SU-DHL-6 (cell line): ENCODE results near the gene PRKACA.
"Not testable (repeated sequence)": the region's sequence is repeated elsewhere in the genome, so short reads cannot be mapped to it uniquely, and the experiment has no call there.

Experiments used
- H2AFZ ChIP-seq: fragments of 200-600 bp; sonication (generic); 2 replicates; pipeline ENCODE4 v1.6.1; 2014; ENCODE audit warnings: low read depth, mild to moderate bottlenecking, moderate library complexity, mixed read lengths, antibody characterized with exemption, low read length; ENCODE audit not compliant: severe bottlenecking
- H3F3A ChIP-seq: fragments of 200-600 bp; shearing (Covaris generic); 2 replicates; pipeline ENCODE4 v1.6.0; 2016; ENCODE audit warnings: antibody characterized with exemption, mild to moderate bottlenecking; ENCODE audit not compliant: insufficient read depth
- H3K27ac ChIP-seq: fragments of 200-600 bp; sonication (generic); 2 replicates; pipeline ENCODE4 v1.5.1; 2016; ENCODE audit warnings: low read depth, mild to moderate bottlenecking, low read length, moderate library complexity, mixed read lengths
- H3K27me3 ChIP-seq: fragments of 200-600 bp; sonication (generic), shearing (Covaris generic); 2 replicates; pipeline ENCODE4 v1.6.0; 2014; ENCODE audit warnings: mild to moderate bottlenecking, low read length
- H3K36me3 ChIP-seq: fragments of 200-600 bp; sonication (generic); 2 replicates; pipeline ENCODE4 v1.6.1; 2014; ENCODE audit warnings: mild to moderate bottlenecking, low read length, mixed read lengths
- H3K4me2 ChIP-seq: fragments of 300-600, 200-600 bp; shearing (Covaris generic), sonication (generic); 2 replicates; pipeline ENCODE4 v1.6.0; 2014; ENCODE audit warnings: low read length, low read depth, mild to moderate bottlenecking; ENCODE audit not compliant: poor library complexity, severe bottlenecking
- H3K4me3 ChIP-seq: fragments of 200-600 bp; sonication (generic); 2 replicates; pipeline ENCODE4 v1.5.1; 2014; ENCODE audit warnings: antibody characterized with exemption, low read length, mild to moderate bottlenecking, mixed read lengths; ENCODE audit not compliant: insufficient read depth, poor library complexity, severe bottlenecking
- H3K79me2 ChIP-seq: fragments of 200-600 bp; sonication (generic); 2 replicates; pipeline ENCODE4 v1.6.1; 2014; ENCODE audit warnings: mild to moderate bottlenecking, low read length, moderate library complexity; ENCODE audit not compliant: insufficient read depth
- H3K9ac ChIP-seq: fragments of 200-600 bp; sonication (generic); 2 replicates; pipeline ENCODE4 v1.7.0; 2014; ENCODE audit warnings: mild to moderate bottlenecking, low read length
- H3K9me2 ChIP-seq: fragments of 200-600 bp; sonication (generic); replicated peaks from 2 replicates; pipeline ENCODE4 v1.6.1; 2014; ENCODE audit warnings: low read length; ENCODE audit not compliant: insufficient read depth
- H3K9me3 ChIP-seq: fragments of 200-600 bp; sonication (generic); 2 replicates; pipeline ENCODE4 v1.6.1; 2014; ENCODE audit warnings: low read length, mixed read lengths; ENCODE audit not compliant: insufficient read depth
- H4K20me1 ChIP-seq: fragments of 200-600 bp; sonication (generic); 2 replicates; pipeline ENCODE4 v1.6.1; 2014; ENCODE audit warnings: low read depth, mild to moderate bottlenecking, antibody characterized with exemption, low read length, moderate library complexity, mixed read lengths
- TF ChIP-seq, protein P1 (sequence below): fragments of 200-600 bp; sonication (generic); IDR thresholded peaks from one replicate; pipeline ENCODE4 v1.5.1; 2017; ENCODE audit warnings: antibody characterized with exemption, mild to moderate bottlenecking, low read length, moderate library complexity; ENCODE audit not compliant: insufficient read depth, poor library complexity, severe bottlenecking

PRKACA gene

DNA sequence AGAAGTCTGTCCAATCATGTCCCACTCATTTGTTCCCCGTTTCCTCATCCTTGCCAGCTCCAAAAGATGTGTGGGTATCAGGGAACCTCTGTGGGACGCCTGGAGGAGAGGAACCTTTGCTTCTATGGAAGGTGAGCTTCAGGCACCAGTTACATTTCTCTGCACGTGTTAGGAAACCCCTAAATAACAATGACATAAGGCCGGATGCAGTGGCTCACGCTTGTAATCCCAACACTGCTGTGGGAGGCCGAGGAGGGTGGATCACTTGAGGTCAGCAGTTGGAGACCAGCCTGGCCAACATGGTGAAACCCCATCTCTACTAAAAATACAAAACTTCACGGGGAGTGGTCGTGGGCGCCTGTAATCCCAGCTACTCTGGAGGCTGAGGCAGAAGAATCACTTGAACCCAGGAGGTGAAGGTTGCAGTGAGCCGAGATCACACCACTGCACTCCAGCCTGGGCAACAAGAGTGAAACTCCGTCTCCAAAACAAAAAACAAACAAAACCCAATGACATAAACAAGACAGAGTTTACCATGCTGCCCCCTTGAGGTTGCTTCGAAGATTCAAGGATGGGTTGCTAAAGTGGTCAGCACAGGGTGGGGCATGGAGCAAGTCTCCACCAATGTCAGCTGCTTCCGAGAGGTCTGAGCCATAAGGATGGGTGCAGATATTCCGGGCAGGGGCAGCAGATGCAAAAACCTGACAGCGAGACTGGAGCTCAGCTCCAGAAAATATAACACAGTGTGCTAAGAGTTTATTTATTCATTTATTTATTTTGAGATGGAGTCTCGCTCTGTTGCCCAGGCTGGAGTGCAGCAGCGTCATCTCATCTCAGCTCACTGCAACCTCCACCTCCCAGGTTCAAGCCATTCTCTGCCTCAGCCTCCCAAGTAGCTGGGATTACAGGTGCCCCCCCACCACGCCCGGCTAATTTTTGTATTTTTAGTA, 74.6 kb downstream of the PRKACA start:
- not testable (repeated sequence) for H3F3A ChIP-seq, H3K36me3 ChIP-seq, H3K9me3 ChIP-seq, H3K9me2 ChIP-seq, H3K79me2 ChIP-seq, H4K20me1 ChIP-seq, H3K27me3 ChIP-seq, H3K4me3 ChIP-seq
- TF ChIP-seq, protein P1, sequence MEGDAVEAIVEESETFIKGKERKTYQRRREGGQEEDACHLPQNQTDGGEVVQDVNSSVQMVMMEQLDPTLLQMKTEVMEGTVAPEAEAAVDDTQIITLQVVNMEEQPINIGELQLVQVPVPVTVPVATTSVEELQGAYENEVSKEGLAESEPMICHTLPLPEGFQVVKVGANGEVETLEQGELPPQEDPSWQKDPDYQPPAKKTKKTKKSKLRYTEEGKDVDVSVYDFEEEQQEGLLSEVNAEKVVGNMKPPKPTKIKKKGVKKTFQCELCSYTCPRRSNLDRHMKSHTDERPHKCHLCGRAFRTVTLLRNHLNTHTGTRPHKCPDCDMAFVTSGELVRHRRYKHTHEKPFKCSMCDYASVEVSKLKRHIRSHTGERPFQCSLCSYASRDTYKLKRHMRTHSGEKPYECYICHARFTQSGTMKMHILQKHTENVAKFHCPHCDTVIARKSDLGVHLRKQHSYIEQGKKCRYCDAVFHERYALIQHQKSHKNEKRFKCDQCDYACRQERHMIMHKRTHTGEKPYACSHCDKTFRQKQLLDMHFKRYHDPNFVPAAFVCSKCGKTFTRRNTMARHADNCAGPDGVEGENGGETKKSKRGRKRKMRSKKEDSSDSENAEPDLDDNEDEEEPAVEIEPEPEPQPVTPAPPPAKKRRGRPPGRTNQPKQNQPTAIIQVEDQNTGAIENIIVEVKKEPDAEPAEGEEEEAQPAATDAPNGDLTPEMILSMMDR, result peak; percentile 48
- peak overlapping the region; percentile 20 for H3K4me2 ChIP-seq
- peak overlapping the region; percentile 28; the same call in 1 of the 2 replicates for H3K27ac ChIP-seq
- H3K9ac ChIP-seq, result 0 out of 2 replicates have a peak overlapping the region, but pooled peaks have one; percentile 13
- peak overlapping the region; percentile 49 for H2AFZ ChIP-seq
